Osteoblast (primary cell): ENCODE data around the gene MRPL39. TPM values are rescaled to one million over a fixed set of nuclear protein-coding genes. Genes with fewer than 3 reads are reported as not detected.
A peak's percentile ranks its signal among the peaks of the same experiment; 100 is the strongest.

Experiments used
- DNase-seq: peaks from one replicate; pipeline ENCODE4 v3.0.0; 2011; ENCODE audit warnings: low spot score, mixed read lengths; ENCODE audit not compliant: insufficient read length; ENCODE audit errors: missing footprints
- H2AFZ ChIP-seq: 2 replicates; pipeline ENCODE4 v1.6.0; 2011; ENCODE audit warnings: mild to moderate bottlenecking, low read length
- H3K27ac ChIP-seq: 2 replicates; pipeline ENCODE4 v1.5.1; 2011; ENCODE audit warnings: mild to moderate bottlenecking, low read depth, low read length, moderate library complexity
- H3K27me3 ChIP-seq: 2 replicates; pipeline ENCODE4 v1.6.0; 2012; ENCODE audit warnings: mild to moderate bottlenecking, control low read depth, inconsistent platforms, low read length, moderate library complexity; ENCODE audit not compliant: insufficient read depth
- H3K36me3 ChIP-seq: 2 replicates; pipeline ENCODE4 v1.5.1; 2011; ENCODE audit warnings: mild to moderate bottlenecking, low read length, control low read depth, moderate library complexity; ENCODE audit not compliant: insufficient read depth
- H3K4me1 ChIP-seq: 2 replicates; pipeline ENCODE4 v1.5.1; 2011; ENCODE audit warnings: mild to moderate bottlenecking, low read length, control low read depth, moderate library complexity; ENCODE audit not compliant: insufficient read depth
- H3K4me2 ChIP-seq: 2 replicates; pipeline ENCODE4 v1.6.0; 2011; ENCODE audit warnings: mild to moderate bottlenecking, low read length; ENCODE audit not compliant: insufficient read depth
- H3K4me3 ChIP-seq: fragments of 200-600 bp; sonication (generic); 3 replicates; pipeline ENCODE4 v1.5.1; 2012; ENCODE audit warnings: mild to moderate bottlenecking, low read length, inconsistent platforms; ENCODE audit not compliant: insufficient read depth
- H3K79me2 ChIP-seq: 2 replicates; pipeline ENCODE4 v1.6.0; 2012; ENCODE audit warnings: mild to moderate bottlenecking, low read length, control low read depth, inconsistent platforms; ENCODE audit not compliant: insufficient read depth
- H3K9me3 ChIP-seq: 2 replicates; pipeline ENCODE4 v1.5.1; 2011; ENCODE audit warnings: low read depth, low read length, control low read depth
- H4K20me1 ChIP-seq: 2 replicates; pipeline ENCODE4 v1.6.0; 2012; ENCODE audit warnings: mild to moderate bottlenecking, low read length, control low read depth; ENCODE audit not compliant: insufficient read depth
- CTCF ChIP-seq: IDR thresholded peaks from 2 replicates; pipeline ENCODE4 v1.5.1; 2011; ENCODE audit warnings: mild to moderate bottlenecking, low read depth, low read length, moderate library complexity; ENCODE audit errors: extremely low read depth
- total RNA-seq: library from RNA; depleted of rRNA; stranded (reverse); fragments of >200 nt; gene quantifications from 2 replicates; pipeline ENCODE4 v1.2.3, GENCODE V29; 2012

The MRPL39 gene
- total RNA-seq, 1 donor: 28.2 TPM

DNA sequence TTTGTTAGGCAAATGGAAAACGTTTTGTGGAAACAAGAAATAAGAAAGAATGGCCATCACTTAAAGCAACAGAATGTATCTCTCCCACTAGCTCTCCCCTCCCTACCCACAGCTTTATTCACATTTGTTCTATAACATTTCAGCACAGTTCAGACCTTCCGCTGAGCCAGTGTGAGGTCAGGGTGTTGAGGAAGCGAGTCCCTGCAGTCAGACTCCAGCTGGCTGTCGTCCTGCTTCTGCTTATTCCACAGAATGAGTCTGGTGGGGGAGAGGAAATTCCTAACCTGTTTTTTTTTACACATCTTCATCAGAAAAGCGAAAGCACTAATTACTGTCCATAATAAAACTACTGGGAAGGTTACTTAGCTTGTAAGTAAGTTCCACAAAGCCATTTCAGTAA is 39.0 kb downstream of the MRPL39 start:
- H3K4me3 ChIP-seq: peak overlapping the region; percentile 45
- peak overlapping the region; percentile 69 for H3K4me2 ChIP-seq
- DNase-seq: no peak

DNA sequence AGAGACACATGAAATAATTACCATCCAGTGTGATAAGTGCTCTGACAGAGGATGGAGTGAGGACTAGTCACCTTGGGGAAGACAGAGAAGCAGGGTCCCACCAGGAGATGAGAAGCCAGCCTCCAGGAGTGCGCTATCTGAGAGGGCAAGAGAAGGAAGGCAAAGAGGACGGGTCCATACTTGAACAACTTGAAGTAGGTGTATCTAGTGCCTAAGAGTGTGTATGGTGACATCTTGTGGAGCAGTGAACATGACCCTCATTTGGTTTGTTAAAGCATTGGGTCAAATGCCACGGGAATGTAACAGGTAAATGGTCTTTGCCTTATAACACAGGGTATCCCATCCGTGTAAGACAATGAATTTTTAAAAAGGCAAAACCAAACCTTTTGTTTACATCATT is 39.8 kb downstream of the MRPL39 start:
- DNase-seq: no peak
- Histone ChIP-seq H3K79me2 (peaks cover 49% of the 10 kb centered on the region), H2AFZ (no peak overlapping the region), H4K20me1 (no peaks in the 10 kb centered on the region), H3K9me3 (no peaks in the 10 kb centered on the region), H3K27me3 (no peaks in the 10 kb centered on the region), H3K4me2 (no peak overlapping the region), H3K27ac (no peak overlapping the region), H3K4me1 (peaks cover 30% of the 10 kb centered on the region), H3K36me3 (peaks cover 4% of the 10 kb centered on the region), H3K4me3 (no peak overlapping the region)
- no peak for TF ChIP-seq CTCF

More for the DNA sequence above, 39.0 kb downstream of the MRPL39 start:
- Histone ChIP-seq H3K79me2 (peaks cover 41% of the 10 kb centered on the region), H3K9me3 (no peaks in the 10 kb centered on the region), H3K27ac (peak overlapping the region; percentile 31), H4K20me1 (no peaks in the 10 kb centered on the region), H3K4me1 (peaks cover 31% of the 10 kb centered on the region), H2AFZ (peak overlapping the region; percentile 50), H3K36me3 (peaks cover 4% of the 10 kb centered on the region), H3K27me3 (no peaks in the 10 kb centered on the region)
- no peak for TF ChIP-seq CTCF

DNA sequence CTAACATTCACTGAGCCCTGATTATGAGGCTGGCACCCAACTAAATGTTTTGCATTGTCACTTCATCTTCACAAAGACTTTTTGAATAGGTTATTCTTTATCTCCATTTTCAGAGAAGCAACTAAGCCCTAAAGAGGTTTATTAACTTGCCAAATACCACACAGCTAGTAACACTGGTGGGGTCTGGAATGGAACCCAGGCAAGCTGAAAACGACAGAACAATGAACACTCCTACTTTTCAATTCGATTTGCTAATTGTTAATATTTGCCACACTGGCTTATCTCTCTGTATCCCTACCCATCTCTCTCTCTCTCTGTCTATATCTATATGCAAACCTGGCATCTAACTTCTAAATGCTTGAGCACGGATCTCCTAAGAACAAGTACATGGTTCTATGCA is 40.6 kb downstream of the MRPL39 start:
- DNase-seq: no peak
- Histone ChIP-seq H3K9me3 (no peaks in the 10 kb centered on the region), H3K27me3 (no peaks in the 10 kb centered on the region), H3K27ac (no peak overlapping the region), H2AFZ (no peak overlapping the region), H3K36me3 (peaks cover 4% of the 10 kb centered on the region), H3K4me2 (no peak overlapping the region), H3K79me2 (peaks cover 52% of the 10 kb centered on the region), H3K4me3 (no peak overlapping the region), H3K4me1 (peaks cover 31% of the 10 kb centered on the region), H4K20me1 (no peaks in the 10 kb centered on the region)
- TF ChIP-seq CTCF: no peak

DNA sequence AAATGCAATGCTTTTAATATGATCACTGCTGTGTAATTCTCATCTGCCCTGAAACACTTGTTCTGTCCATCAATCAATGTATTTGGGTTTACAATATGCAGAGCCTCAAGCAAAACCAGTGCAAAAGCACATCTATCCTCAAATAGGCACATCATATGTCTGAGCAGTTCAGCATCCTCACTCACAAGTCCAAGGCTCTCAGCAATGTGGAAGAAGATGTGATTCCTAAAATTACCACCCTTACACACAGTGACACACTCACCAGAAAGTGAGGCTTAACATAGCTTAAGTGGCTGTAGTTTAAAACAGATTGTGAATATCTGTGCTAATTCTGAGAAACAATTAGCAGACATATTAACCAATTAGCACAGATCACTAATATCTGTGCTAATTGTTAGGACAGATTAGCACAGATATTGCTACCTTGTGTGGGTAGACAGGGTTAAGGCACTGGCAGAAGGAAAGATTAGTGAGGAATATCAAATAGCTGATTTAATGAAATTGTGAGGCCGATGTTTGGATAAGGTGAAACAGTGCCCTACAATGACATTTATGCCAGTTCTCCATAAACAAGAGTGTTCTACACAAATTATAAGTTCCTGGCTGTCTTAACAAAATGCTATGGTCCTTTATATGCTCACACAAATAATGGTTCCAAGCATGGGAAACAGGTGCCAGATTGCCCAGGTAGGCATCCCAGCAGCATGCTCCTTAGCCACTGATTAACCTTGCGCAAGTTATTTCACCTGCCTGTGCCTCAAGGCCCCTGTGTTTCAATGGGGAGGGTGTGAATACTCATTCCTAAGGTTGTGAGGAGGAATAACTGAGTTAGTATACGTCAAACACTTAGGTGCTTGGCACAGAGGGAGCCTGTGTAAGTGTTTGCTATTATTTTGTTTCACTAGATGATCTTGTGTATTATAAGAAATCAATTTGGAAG is 41.7 kb downstream of the MRPL39 start:
- H3K27me3 ChIP-seq: no peaks in the 10 kb centered on the region
- no peak overlapping the region for H2AFZ ChIP-seq
- no peak overlapping the region for H3K4me2 ChIP-seq
- DNase-seq: no peak
- no peaks in the 10 kb centered on the region for H3K9me3 ChIP-seq
- no peak for TF ChIP-seq CTCF
- H3K79me2 ChIP-seq: peaks cover 50% of the 10 kb centered on the region
- peaks cover 4% of the 10 kb centered on the region for H3K36me3 ChIP-seq
- no peaks in the 10 kb centered on the region for H4K20me1 ChIP-seq
- no peak overlapping the region for H3K4me3 ChIP-seq
- no peak overlapping the region for H3K27ac ChIP-seq
- H3K4me1 ChIP-seq: peaks cover 33% of the 10 kb centered on the region
